Neural progenitor cell (in vitro differentiated cells): ENCODE data around the gene NBPF6.

Experiments
- CTCF ChIP-seq: fragments of 200-600 bp; sonication (generic); IDR thresholded peaks from 2 replicates; pipeline ENCODE4 v1.5.1; 2017; ENCODE audit warnings: antibody characterized with exemption, mild to moderate bottlenecking
- EZH2 ChIP-seq: fragments of 200-600 bp; sonication (generic); IDR thresholded peaks from 2 replicates; pipeline ENCODE4 v1.6.1; 2017; ENCODE audit warnings: antibody characterized with exemption, mild to moderate bottlenecking, moderate library complexity

- no peak for TF ChIP-seq CTCF
- no peak for TF ChIP-seq EZH2
Measured at GRCh38 chr1:108502138-108502537, 52.0 kb downstream of the NBPF6 start.
